Spleen (tissue), 11 donors: Measurements from ENCODE around the gene IQGAP1. TPM values are rescaled to one million over a fixed set of nuclear protein-coding genes. Genes with fewer than 3 reads are reported as not detected.
A peak's percentile ranks its signal among the peaks of the same experiment; 100 is the strongest.

Experiments used
- DNase-seq: peaks from one replicate; pipeline ENCODE4 v3.0.0-alpha.2; 2020
- H3K27ac ChIP-seq, 8 donors: fragments of 200-600 bp; sonication (generic) in 7 of 8; 1 replicate in 4 of 8; 2 replicates in 4 of 8; pipeline versions ENCODE4 v1.5.0 to v1.8.0; 2016 to 2021; ENCODE audit warnings: inconsistent platforms in 4 of 8, mild to moderate bottlenecking in 4 of 8, moderate library complexity in 1 of 8
- H3K27me3 ChIP-seq, 7 donors: fragments of 200-600 bp; sonication (generic) in 6 of 7; replicated peaks in 1 of 7; 1 replicate in 4 of 7; 2 replicates in 3 of 7; pipeline versions ENCODE4 v1.5.0 to v1.8.0; 2016 to 2021; ENCODE audit warnings: inconsistent platforms in 3 of 7, mild to moderate bottlenecking in 1 of 7
- H3K36me3 ChIP-seq, 6 donors: fragments of 200-600 bp; sonication (generic) in 5 of 6; 1 replicate in 4 of 6; 2 replicates in 2 of 6; pipeline versions ENCODE4 v1.5.0 to v1.8.0; 2016 to 2021; ENCODE audit warnings: inconsistent platforms in 2 of 6
- H3K4me1 ChIP-seq, 6 donors: fragments of 200-600 bp; sonication (generic) in 5 of 6; 1 replicate in 3 of 6; 2 replicates in 3 of 6; pipeline versions ENCODE4 v1.5.0 to v1.8.0; 2016 to 2021; ENCODE audit warnings: inconsistent platforms in 3 of 6
- H3K4me3 ChIP-seq, 8 donors: fragments of 200-600 bp; sonication (generic) in 7 of 8; 1 replicate in 4 of 8; 2 replicates in 4 of 8; pipeline versions ENCODE4 v1.5.0 to v1.8.0; 2016 to 2021; ENCODE audit warnings: inconsistent platforms in 4 of 8, mild to moderate bottlenecking in 4 of 8, moderate library complexity in 2 of 8
- H3K9me3 ChIP-seq, 8 donors: fragments of 200-600 bp; sonication (generic) in 7 of 8; 1 replicate in 4 of 8; 2 replicates in 4 of 8; pipeline versions ENCODE4 v1.5.0 to v1.8.0; 2016 to 2021; ENCODE audit warnings: inconsistent platforms in 4 of 8
- CTCF ChIP-seq, 11 experiments: fragments of 200-600 bp in 7 of 11; fragments of 450-650 bp in 4 of 11; sonication (generic) in 4 of 11; IDR thresholded peaks in 8 of 11; conservative IDR thresholded peaks in 3 of 11; 1 replicate in 7 of 11; 2 replicates in 4 of 11; pipeline versions ENCODE4 v1.4.0 to v1.8.0; 2016 to 2021; ENCODE audit warnings: antibody characterized with exemption in 11 of 11, inconsistent platforms in 4 of 11, mild to moderate bottlenecking in 1 of 11
- POLR2A ChIP-seq, 3 donors: fragments of 450-650 bp; IDR thresholded peaks; one replicate each; pipeline ENCODE4 v1.5.1; 2017; ENCODE audit warnings: antibody characterized with exemption in 3 of 3, mild to moderate bottlenecking in 1 of 3
- POLR2AphosphoS5 ChIP-seq, 3 donors: sonication (generic); formaldehyde crosslinking; IDR thresholded peaks; one replicate each; pipeline ENCODE4 v1.5.1; 2017; ENCODE audit warnings: antibody characterized with exemption in 3 of 3
- WGBS, 5 donors: extraction: QIAGEN DNeasy Blood & Tissue Kit in 3 of 5; methylation state at CpG; one replicate each; pipeline versions ENCODE4 v1.1.5 to v1.1.7; 2013 to 2018; 5-methylcytosine and 5-hydroxymethylcytosine counted together
- intact Hi-C: fragments of 100-400 bp; cut with DNase I; formaldehyde crosslinking; loops from one replicate; pipeline ENCODE4 v1.15.0; 2023; ENCODE audit warnings: low total_unique reads
- polyA plus RNA-seq, 3 donors: library from polyadenylated mRNA; stranded (reverse); fragments of 200-250 nt; gene quantifications; one replicate each; pipeline ENCODE4 v1.2.1, GENCODE V29; 2013
- total RNA-seq, 7 donors: library from RNA; depleted of rRNA in 3 of 7; stranded (reverse); fragments of >200 nt in 3 of 7; fragmentation: NEBNext Ultra II Directional in 4 of 7; extraction: Animal tissue kit (Norgen Biotek cat#: 25700) in 4 of 7; gene quantifications; one replicate each; pipeline versions ENCODE4 v1.1.0 to v1.2.1, GENCODE V29; 2016 to 2021
- donor health status: healthy with polysubstance abuse.
- donor health status: DM: no; HTN: no; CAD: no; lungs with moderate emphysema.
- donor health status: DM: no; HTN: no; CAD: no.
- donor health status: Bipolar disorder and iron deficiency.
- donor health status: healthy.
- donor health status: DM: no; HTN: no; CAD: no.
- donor health status: DM: yes; HTN: yes; CAD: no.

Gene IQGAP1
- total and polyA plus RNA-seq, 10 donors, result 48.1 to 282 (median 219) TPM

GRCh38 chr15:90400005-90400758, 12.1 kb downstream of the IQGAP1 start:
- DNase-seq, result no peak
- Histone ChIP-seq H3K9me3 (no peaks in the 10 kb centered on the region), H3K4me3 (peak overlapping the region in 2 of 8 donors; percentile 3 to 59), H3K4me1 (peaks cover 34 to 100% (median 93%) of the 10 kb centered on the region in 6 donors), H3K27ac (peak overlapping the region; percentile 29 to 94 (median 88)), H3K27me3 (no peaks in the 10 kb centered on the region), H3K36me3 (peaks cover 0 to 10% (median 0%) of the 10 kb centered on the region in 6 donors)
- TF ChIP-seq POLR2AphosphoS5 (IDR thresholded peaks at IDR 0.05), result no peak
- no peak for TF ChIP-seq CTCF (IDR thresholded peaks at IDR 0.05 in 8 of 11, conservative IDR thresholded peaks at IDR 0.05 in 3 of 11)
- no peak for TF ChIP-seq POLR2A (IDR thresholded peaks at IDR 0.05)
- intact Hi-C loops, result no loop called here
- 58 to 67% (median 62%) methylated on average over 7 of the region's 7 CpGs for WGBS, 5 donors

- no peaks in the 10 kb centered on the region for H3K9me3 ChIP-seq
- intact Hi-C loops, result no loop called here
- peak overlapping the region; percentile 32 to 94 (median 88) for H3K27ac ChIP-seq
- DNase-seq, result no peak
- TF ChIP-seq CTCF (IDR thresholded peaks at IDR 0.05 in 8 of 11, conservative IDR thresholded peaks at IDR 0.05 in 3 of 11) (no peak), POLR2AphosphoS5 (IDR thresholded peaks at IDR 0.05) (peak in 1 of 3 donors; percentile 73), POLR2A (IDR thresholded peaks at IDR 0.05) (peak in 1 of 3 donors; percentile 6)
- 11 to 17% (median 12%) methylated on average over 7 of the region's 7 CpGs for WGBS, 5 donors
- H3K4me1 ChIP-seq, result peaks cover 30 to 100% (median 93%) of the 10 kb centered on the region in 6 donors
- no peaks in the 10 kb centered on the region for H3K27me3 ChIP-seq
- H3K4me3 ChIP-seq, result peak overlapping the region in 4 of 8 donors; percentile 3 to 59 (median 4)
- peaks cover 0 to 3% (median 0%) of the 10 kb centered on the region in 6 donors for H3K36me3 ChIP-seq
Observed at GRCh38 chr15:90400759-90401314, 12.8 kb downstream of the IQGAP1 start.

- Histone ChIP-seq H3K27ac (peak overlapping the region; percentile 32 to 94 (median 88)), H3K27me3 (no peaks in the 10 kb centered on the region), H3K36me3 (no peaks in the 10 kb centered on the region), H3K4me1 (peaks cover 28 to 100% (median 93%) of the 10 kb centered on the region in 6 donors), H3K4me3 (peak overlapping the region in 2 of 8 donors; percentile 3 to 59), H3K9me3 (no peaks in the 10 kb centered on the region)
- no peak for DNase-seq
- intact Hi-C loops, result no loop called here
- 31 to 41% (median 37%) methylated on average over 1 of the region's 1 CpG for WGBS, 5 donors
- no peak for TF ChIP-seq POLR2AphosphoS5 (IDR thresholded peaks at IDR 0.05)
Observed at GRCh38 chr15:90401495-90401894, 13.5 kb downstream of the IQGAP1 start.

GRCh38 chr15:90402223-90402622, 14.2 kb downstream of the IQGAP1 start:
- DNase-seq, result no peak
- Histone ChIP-seq H3K9me3 (no peaks in the 10 kb centered on the region), H3K27me3 (no peaks in the 10 kb centered on the region), H3K4me3 (peak overlapping the region in 1 of 8 donors; percentile 59), H3K36me3 (no peaks in the 10 kb centered on the region), H3K27ac (peak overlapping the region; percentile 32 to 94 (median 88)), H3K4me1 (peaks cover 28 to 100% (median 92%) of the 10 kb centered on the region in 6 donors)
- TF ChIP-seq POLR2AphosphoS5 (IDR thresholded peaks at IDR 0.05) (no peak), POLR2A (IDR thresholded peaks at IDR 0.05) (no peak), CTCF (IDR thresholded peaks at IDR 0.05 in 8 of 11, conservative IDR thresholded peaks at IDR 0.05 in 3 of 11) (no peak)
- intact Hi-C loops, result no loop called here
